ENCODE measurements around the gene PPP3CB.

- TF ChIP-seq CTCF (IDR thresholded peaks at IDR 0.05) (no peak), POLR2AphosphoS5 (IDR thresholded peaks at IDR 0.05) (no peak), POLR2A (IDR thresholded peaks at IDR 0.05) (no peak), EP300 (IDR thresholded peaks at IDR 0.05) (no peak)
These were observed 97.8 kb downstream of the PPP3CB start for GRCh38 chr10:73398024-73398423.
